Measurements from ENCODE around the gene TSPAN5. TPM values are rescaled to one million over a fixed set of nuclear protein-coding genes. Genes with fewer than 3 reads are reported as not detected.

TSPAN5 gene
- total RNA-seq, 1 donor from 2014 or later: 8.6 TPM

DNA sequence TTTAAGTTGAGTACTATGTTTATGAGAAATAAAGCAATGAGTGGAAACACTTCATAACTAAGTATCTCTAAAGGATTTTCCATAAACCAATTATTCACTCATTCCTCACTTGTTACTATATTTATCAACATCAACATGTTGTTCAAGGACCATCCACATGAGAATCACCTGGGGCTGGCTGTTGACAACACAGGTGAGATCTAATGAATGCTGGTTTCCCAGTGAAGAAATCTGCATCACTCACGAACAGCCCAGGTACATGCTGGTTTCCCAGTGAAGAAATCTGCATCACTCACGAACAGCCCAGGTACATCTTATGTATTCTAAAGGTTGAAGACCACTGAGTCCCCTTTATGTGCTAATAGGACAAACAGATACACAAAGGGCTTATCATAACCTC lies 32.5 kb downstream of the TSPAN5 start:
- no peak for DNase-seq (ENCODE audit: low spot score)
- intact Hi-C loops (cut with DNase I): no loop called here

DNA sequence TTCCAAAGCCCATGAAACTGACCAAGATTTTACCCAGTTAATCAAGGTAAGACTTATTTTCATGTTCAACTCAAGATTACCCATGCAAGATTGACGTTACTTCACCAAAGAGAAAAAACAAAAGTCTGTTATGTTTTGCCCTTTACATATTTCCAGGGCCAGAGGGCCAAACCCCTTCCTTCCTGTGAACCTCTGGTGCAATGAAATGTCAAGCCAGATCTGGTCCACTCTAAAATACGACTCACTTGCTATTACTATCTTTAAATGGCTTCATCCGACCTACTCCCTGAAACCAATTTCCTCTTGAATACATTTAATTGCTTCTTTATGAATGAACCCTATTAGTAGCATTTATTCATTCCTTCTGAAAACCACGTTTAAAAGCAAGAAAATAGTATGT lies 33.0 kb downstream of the TSPAN5 start:
- DNase-seq (ENCODE audit: low spot score): no peak
- intact Hi-C loops (cut with DNase I): no loop called here

DNA sequence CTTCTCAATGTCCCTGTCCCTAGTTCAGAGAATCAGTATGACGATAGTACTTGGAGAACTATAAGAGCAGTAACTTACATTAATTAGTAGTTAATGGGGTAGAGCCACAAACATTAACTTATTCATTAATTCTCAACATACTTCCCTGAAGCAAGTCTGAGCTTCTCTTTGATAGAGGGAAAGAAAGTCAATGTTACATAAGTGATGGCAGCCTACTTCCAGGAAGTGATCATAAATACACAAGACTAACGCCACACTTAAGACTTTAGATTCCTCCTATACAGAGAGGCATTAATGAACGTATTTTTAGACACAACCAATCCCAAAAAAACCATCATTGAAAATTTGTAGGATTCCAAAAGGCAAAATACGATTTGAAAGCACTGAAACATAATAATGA lies 33.8 kb downstream of the TSPAN5 start:
- intact Hi-C loops (cut with DNase I): no loop called here
- DNase-seq (ENCODE audit: low spot score): no peak

DNA sequence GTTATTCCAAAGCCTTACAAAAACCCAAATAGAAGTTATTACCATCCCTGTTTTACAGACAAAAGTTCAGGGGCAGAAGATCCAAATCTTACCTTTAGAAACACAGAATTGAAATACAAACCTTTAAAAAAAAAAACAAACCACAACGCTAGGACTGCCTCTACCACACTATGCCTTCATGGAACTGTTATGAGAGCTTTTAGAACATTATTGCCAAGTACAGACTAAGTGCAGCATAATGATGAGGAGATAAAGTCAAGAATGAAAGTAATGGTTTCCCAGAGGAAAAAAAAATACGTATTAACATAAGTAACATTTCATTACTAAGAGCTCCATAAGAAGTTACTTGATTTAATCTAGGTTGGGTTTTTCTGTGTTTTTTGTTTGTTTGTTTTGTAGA lies 34.3 kb downstream of the TSPAN5 start:
- intact Hi-C loops (cut with DNase I): no loop called here
- DNase-seq (ENCODE audit: low spot score): no peak

DNA sequence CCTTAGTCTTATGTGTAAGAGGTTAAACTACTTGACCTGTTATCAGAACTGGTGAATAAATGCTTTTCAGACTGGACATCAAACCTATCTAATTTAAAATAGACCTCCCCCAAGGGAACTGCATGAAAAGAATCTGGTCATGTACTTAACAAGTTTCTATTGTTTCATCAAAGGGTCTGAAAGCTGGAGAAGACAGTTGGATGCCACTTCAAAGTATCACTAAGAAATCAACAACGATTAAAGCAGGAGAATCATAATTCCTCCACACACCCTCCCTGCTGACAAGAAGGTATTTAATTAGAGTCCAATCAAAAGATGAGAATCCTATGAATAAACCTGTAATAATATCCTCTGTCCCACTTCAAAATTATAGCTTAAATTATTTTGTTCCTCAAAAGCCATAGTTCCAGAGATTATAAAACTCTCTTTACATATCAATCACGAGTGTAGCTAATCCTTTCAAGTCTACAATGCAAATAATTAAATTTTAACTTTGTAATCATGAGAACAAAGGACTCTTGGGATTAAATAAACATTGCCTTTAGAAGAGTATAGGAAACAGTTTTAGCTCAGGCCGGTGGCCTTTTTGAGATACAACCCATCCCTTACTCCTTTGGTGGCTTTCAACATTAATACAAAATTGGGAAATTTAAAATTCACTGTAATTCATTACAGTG lies 35.1 kb downstream of the TSPAN5 start:
- no peak for DNase-seq (ENCODE audit: low spot score)
- intact Hi-C loops (cut with DNase I): no loop called here

DNA sequence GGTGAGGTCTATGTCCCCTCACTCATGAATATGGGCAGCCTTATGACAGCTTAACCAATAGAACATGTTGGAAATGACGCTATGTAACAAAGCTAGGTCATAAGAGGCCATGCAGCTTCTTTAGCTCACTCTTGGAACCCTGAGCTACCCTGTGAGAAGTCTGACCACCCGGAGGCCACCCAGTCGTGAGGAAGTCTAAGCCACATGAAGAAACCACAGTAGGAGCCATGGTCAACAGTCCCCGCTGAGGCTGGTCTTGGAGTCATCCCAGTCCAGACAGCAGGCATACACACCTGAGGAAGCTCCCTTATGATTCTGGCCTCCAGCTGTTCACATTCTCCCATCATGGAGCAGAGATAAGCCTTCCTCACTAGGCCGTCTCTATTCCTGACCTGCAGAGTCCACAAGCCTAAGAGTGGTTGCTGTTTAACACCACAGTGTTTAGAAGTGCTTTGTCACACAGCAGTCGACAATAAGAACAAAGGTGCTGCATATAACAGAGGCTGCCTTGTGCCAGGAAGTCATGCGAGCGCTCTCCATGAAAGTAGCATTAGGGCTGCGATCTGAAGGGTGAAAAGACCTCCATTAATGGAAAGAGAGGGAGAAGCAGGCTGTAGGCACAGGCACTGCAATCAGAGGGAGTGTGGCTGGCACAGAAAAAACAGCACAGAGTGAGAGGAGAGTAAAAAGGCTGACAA lies 38.2 kb downstream of the TSPAN5 start:
- intact Hi-C loops (cut with DNase I): no loop called here
- no peak for DNase-seq (ENCODE audit: low spot score)

DNA sequence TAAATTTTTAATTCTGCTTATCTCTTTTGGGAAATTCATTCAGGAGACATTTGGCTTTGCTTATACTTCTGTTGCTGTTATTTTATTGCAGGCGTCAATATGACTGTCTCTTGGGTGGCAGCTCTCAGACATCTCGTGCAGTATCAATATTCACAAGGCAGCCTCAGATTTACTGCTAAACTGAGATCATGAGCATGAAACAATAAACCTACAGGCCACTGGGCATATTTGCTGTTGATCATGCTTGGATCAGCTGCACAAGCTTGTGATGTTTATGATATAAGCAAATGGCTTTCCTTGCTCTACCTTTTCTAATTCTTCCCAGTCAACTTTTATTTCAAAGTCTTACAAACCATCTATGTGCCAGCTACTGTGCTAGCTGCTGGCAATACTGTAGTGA lies 39.2 kb downstream of the TSPAN5 start:
- no peak for DNase-seq (ENCODE audit: low spot score)
- intact Hi-C loops (cut with DNase I): no loop called here

DNA sequence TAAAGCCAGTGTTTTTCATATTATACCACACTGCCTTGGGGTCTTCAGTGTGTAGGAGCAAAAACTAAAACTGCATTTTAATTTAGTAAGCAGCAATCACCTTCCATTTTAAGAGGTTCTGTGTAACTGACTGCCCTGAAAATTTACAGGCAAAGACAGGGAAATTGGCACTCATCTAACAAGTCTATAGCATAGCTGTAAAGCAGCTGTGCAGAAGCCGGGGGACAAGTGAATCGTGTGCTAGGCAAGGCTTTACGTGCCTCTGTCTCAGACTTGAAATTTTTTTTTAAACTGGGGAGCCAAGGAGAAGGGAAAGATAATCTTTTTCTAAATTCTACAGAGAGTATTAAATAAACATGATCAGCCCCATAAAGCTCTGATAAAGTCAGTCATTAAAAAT lies 39.7 kb downstream of the TSPAN5 start:
- no peak for DNase-seq (ENCODE audit: low spot score)
- intact Hi-C loops (cut with DNase I): no loop called here

DNA sequence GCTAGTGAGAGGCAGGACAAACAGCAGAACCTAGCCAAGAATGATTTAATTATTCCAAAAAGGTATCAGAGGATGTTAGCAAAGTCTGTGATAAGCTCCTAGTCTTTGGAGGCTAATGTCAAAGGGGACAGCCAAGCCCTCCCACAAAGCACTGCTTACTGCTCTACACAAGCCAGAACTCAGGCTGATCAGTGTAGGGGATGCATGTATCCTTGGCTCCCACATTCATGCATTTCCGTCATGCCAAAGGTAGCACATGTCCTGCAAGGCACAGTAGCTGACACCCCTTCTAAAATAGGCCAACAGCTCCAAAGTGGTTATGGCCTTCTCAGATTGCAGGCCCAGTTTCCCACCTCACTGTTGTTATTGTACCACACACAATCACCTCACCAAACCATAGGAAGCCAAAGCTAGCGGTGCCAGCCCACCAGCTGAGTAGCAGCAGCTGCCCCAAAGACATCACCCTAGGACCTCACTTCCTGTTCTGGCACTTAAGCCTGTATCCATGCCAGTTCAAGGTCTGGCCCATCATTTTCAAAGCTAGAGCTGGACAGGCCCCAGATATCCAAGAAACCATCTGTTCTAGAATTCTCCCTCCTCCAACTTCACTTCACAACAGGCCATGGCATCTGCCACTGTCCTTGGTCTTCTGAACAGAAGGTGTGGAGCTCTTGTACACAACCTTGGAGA lies 40.9 kb downstream of the TSPAN5 start:
- intact Hi-C loops (cut with DNase I): no loop called here
- DNase-seq (ENCODE audit: low spot score): no peak

DNA sequence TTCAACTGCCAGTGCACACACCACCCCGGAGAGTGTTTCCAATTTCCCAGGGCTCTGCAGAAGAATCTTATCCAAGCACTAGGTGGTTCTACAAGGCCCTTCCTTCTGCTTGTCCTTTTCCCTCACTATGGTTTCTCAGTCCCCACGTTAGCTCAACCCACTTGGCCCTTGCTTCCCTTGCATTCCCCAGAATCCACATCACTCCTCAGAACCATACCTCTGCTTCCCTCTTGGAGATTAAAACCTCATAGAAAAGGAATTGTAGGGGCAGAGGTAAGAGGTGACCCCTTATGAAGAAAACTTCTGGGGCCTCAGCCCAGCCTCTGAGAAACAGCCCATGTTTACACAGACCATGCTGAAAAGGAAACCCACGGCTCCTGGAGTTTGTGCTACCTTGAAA lies 42.4 kb downstream of the TSPAN5 start:
- DNase-seq (ENCODE audit: low spot score): no peak
- intact Hi-C loops (cut with DNase I): no loop called here

DNA sequence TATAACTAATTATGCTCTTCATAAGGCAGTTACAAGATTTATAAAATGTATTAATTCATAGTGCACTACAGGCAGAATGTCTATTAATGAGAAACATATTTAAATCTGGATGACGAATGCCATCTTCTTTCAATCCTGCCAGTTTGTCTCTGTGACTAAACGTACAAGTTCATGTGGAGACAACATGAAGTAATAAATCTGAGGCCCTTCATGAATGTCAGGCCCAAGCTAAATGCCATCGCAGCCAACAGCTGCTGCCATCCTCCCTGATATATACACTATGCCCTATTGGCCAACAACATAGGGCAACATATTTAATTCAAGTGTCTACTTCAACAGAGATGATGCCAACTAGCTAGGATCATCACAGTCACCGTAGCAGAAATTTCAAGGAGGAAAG lies 43.7 kb downstream of the TSPAN5 start:
- intact Hi-C loops (cut with DNase I): no loop called here
- DNase-seq (ENCODE audit: low spot score): no peak

DNA sequence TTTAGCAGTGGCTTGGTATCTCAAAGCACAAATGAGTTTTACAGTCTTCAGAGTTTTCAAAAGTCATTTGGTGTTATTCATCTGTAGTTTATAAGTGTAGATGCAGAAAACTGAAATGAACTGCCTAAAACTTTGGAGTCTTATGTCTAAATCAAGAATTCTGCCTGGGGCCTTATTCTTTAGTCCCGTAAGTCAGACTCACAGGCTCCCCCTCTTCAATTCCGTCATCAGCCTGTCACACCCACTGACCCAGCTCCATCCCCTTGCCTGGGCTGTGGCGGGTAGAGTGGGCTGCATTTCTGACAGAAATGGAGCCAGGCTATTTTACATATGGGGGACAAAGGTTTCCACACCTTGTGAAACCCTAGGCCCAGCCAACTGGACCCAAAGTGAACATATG lies 44.3 kb downstream of the TSPAN5 start:
- intact Hi-C loops (cut with DNase I): no loop called here

DNA sequence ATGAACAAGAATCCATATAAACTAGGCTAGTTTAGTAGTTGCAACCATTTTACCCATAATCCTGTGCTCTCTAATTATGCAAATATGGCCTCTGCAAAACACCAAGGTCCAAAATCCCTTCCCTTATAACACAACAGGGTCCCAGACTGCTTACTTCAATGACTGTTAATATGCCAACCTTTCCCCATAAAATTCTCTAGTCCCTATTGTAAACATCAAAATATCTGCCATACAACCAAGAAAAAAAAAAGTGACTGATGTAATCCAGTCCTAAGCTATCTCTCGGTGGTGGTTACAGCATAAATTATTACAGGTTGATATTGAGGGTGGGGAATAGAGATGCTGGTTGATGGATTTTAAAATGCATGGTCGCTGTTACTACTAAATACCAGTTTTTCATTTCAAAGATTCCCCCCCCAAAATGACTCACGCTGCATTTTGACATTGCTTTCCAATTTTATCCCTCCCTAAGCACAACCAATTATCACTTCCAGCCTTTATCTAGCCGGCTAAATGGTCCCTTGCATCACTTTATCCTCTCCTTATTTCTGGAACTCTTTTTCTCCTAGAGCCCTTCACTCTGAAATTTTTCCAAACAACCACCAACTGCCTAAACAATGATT lies 44.8 kb downstream of the TSPAN5 start:
- DNase-seq (ENCODE audit: low spot score): no peak
- intact Hi-C loops (cut with DNase I): no loop called here

More for the DNA sequence above, 44.3 kb downstream of the TSPAN5 start:
- no peak for DNase-seq (ENCODE audit: low spot score)

DNA sequence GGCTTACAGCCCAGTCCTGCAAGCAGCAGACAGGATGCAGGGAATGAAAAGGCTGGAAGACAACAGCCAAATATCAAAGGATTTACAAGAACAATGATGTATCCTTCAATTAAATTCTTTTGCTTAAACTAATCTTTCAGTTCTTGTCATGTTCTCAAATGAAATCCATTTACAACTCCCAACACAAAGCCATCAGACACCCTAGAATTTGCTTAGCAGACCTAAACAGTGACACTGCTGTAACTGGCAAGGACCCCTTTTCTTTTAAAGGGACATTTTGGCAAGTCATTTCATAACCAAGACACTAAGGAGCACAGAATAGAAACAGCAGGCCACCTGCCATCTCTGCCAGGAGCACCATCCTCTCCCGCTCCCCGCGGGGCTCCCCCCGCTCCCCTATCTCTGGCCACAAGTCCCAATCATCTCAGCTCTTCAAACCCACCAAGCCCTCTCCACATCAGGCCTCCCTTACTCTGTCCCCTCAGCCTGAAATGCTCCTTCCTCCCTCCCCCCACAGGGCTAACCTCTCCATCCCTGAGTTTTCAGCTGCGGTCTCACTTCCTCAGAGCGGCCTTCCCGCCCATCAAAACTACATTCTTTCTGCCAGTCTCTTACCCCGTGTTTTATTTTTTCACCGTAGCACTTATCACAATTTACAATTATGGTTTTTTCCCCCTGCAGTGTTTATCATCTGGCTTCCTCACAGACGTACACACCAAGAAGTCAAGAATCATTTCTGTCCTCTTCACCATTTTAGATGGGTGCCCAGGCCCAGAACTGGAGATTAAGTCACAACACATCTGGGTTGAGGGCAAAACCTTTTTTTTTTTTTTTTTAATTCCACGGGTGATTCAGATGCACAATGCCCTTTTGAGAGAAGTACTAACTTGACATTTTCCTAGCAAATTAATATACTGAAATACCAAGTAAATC lies 45.8 kb downstream of the TSPAN5 start:
- no peak for DNase-seq (ENCODE audit: low spot score)
- intact Hi-C loops (cut with DNase I): no loop called here

DNA sequence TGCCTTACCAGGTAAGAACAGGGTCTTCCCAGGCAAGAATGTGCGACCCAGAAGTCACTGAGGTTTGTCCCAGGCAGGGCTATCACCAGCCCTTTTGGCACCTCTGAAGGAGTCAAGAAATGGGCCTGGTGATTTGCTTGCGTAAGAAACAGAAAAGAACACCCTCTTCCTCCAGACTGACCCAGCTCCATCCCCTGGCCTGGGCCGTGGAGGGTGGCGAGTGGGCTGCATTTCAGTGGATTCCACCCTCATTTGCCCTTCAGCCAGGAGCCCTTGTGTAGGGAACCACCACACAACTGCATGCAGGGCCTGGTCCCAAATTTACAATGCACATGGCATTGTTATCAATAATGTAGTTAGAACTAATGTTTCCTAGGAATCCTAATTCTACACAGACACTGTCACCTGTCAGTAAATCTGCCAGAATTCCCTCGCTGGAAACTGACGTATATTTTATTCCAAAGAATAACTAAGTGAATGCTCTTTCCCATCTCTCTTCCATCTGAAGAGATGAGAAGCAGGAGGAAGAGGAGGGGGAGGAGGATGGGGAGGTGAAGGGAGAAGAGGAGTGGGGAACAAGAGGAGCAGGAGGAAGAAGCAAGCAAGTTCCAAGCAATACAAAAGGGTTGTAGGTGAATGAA lies 46.6 kb downstream of the TSPAN5 start:
- no peak for DNase-seq (ENCODE audit: low spot score)

DNA sequence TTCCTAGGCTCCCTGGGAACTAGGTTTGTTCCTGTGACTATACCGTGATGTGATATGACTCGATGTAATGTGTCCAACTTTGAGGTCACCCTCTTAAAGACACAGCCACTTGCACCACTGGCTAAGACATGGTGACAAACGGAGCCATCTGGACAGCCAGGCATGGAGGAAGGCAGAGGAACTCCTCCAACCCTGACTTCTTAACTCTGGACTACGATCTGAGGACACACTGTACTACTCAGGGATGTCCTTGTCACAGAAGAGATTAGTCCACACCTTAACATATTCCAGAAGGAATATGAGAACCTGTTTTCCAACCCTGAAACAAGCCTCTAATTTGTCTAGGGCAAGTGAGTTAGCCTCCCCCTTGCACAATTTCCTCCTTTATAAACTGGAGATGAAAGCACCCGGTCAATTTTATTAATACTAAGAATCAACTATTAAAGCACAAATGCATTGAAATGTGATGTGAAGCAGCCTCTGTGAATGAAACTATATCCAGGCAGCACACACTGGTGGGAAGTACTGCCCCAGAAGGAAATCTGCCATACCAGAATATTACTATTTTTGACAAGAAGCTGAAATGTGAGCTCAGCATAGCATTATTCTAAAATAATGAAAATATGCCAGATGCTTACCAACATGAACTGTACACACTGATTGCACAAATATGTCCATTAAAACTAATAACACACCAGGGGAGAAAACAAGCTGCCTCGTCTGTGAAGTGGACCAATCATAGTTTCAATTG lies 47.3 kb downstream of the TSPAN5 start:
- no peak for DNase-seq (ENCODE audit: low spot score)
- intact Hi-C loops (cut with DNase I): no loop called here

More for the DNA sequence above, 46.6 kb downstream of the TSPAN5 start:
- intact Hi-C loops (cut with DNase I): no loop called here

DNA sequence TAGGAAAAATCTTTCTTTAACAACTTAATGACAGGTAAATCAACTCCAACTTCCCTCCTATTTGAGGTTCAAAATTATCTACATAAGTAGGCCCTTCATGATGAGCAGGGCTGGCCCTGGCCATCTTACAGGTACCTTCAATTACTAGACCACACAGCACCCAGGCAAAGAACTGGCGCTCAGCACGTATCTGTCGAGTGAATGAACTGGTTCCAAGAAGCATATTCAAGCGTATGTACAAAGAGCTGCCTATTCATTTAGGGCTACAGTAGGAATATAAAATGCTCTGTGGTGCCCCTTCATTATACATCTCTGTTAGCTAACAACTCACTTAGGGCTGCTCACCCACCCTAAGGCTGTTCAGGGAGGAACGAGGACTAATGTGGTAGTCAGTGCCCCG lies 48.0 kb downstream of the TSPAN5 start:
- DNase-seq (ENCODE audit: low spot score): no peak
- intact Hi-C loops (cut with DNase I): no loop called here

DNA sequence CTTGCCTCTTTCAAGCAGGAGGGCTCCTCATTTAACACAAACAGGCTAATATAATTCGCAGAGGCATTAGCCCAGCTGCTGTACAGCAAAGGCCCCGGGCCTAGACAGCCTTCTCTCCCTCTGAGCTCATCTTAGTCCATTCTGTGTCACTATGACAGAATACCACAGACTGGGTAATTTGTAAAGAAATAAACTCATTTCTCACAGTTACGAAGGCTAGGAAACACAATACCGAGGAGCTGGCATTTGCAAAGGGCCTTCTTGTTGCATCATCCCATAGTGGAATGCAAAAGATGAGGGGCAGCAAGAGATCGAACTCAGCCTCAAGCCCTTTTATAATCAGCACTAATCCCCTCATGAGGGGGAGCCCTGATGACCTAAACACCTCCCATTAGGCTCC lies 48.5 kb downstream of the TSPAN5 start:
- intact Hi-C loops (cut with DNase I): no loop called here
- DNase-seq (ENCODE audit: low spot score): no peak
